Gastrocnemius medialis (tissue), 4 donors: ENCODE data around the gene PARG. TPM values are rescaled to one million over a fixed set of nuclear protein-coding genes. Genes with fewer than 3 reads are reported as not detected.

Source experiments
- ATAC-seq, 2 donors: fragments of 150-250 bp; one replicate each; pipeline ENCODE4 v1.9.1; 2016
- DNase-seq, 2 donors: peaks; one replicate each; pipeline ENCODE4 v3.0.0-alpha.2; 2019
- H3K27ac ChIP-seq, 4 donors: fragments of 200-600 bp; sonication (generic); 1 replicate in 1 of 4; 2 replicates in 3 of 4; pipeline ENCODE4 v1.5.1; 2016 to 2018; ENCODE audit warnings: mild to moderate bottlenecking in 2 of 4, moderate library complexity in 1 of 4
- H3K27me3 ChIP-seq, 3 donors: fragments of 200-600 bp; sonication (generic) in 2 of 3; 1 replicate in 1 of 3; 2 replicates in 2 of 3; pipeline versions ENCODE4 v1.5.1 to v1.6.0; 2016 to 2019; ENCODE audit warnings: mild to moderate bottlenecking in 1 of 3, moderate library complexity in 1 of 3
- H3K36me3 ChIP-seq, 2 donors: fragments of 200-600 bp; sonication (generic) in 1 of 2; one replicate each; pipeline ENCODE4 v1.5.1; 2017 to 2018
- H3K4me1 ChIP-seq, 2 donors: fragments of 200-600 bp; sonication (generic) in 1 of 2; one replicate each; pipeline ENCODE4 v1.5.1; 2016 to 2017; ENCODE audit warnings: mild to moderate bottlenecking in 2 of 2
- H3K4me3 ChIP-seq, 4 donors: fragments of 200-600 bp; sonication (generic) in 3 of 4; 1 replicate in 1 of 4; 2 replicates in 3 of 4; pipeline ENCODE4 v1.5.1; 2016 to 2019; ENCODE audit warnings: mild to moderate bottlenecking in 2 of 4
- H3K9me3 ChIP-seq, 3 donors: fragments of 200-600 bp; sonication (generic) in 2 of 3; 1 replicate in 1 of 3; 2 replicates in 2 of 3; pipeline ENCODE4 v1.5.1; 2016 to 2019
- CTCF ChIP-seq, 5 experiments: fragments of 450-650 bp in 3 of 5; fragments of 200-600 bp in 2 of 5; sonication (generic) in 2 of 5; IDR thresholded peaks in 4 of 5; conservative IDR thresholded peaks in 1 of 5; 1 replicate in 4 of 5; 2 replicates in 1 of 5; pipeline ENCODE4 v1.5.1; 2016 to 2019; ENCODE audit warnings: antibody characterized with exemption in 5 of 5, mild to moderate bottlenecking in 3 of 5, moderate library complexity in 3 of 5
- POLR2A ChIP-seq, 2 donors: fragments of 450-650 bp; IDR thresholded peaks; one replicate each; pipeline ENCODE4 v1.6.1; 2017; ENCODE audit warnings: antibody characterized with exemption in 2 of 2, mild to moderate bottlenecking in 2 of 2, moderate library complexity in 2 of 2
- in situ Hi-C, 4 donors: fragments of 200-750 bp; cut with MboI; loops; one replicate each; pipeline versions ENCODE4 v1.15.0 to v1.8.0; 2017; ENCODE audit warnings: low sequenced_read_pairs in 4 of 4
- intact Hi-C: fragments of 100-400 bp; cut with DNase I; formaldehyde crosslinking; loops from one replicate; pipeline ENCODE4 v1.15.1; 2023; ENCODE audit warnings: low total_unique reads
- total RNA-seq, 4 donors: library from RNA; depleted of rRNA; stranded (reverse); fragments of >200 nt; gene quantifications; one replicate each; pipeline versions ENCODE4 v1.1.0 to v1.2.3, GENCODE V29; 2016

The PARG gene
- total RNA-seq, 4 donors from 2014 or later: 14.3 to 18.9 (median 16.8) TPM

- no peaks in the 10 kb centered on the region for H3K4me1 ChIP-seq
- in situ Hi-C loops: no loop called here
- no peak overlapping the region for H3K4me3 ChIP-seq
- H3K9me3 ChIP-seq: no peaks in the 10 kb centered on the region
- H3K27me3 ChIP-seq: no peaks in the 10 kb centered on the region
- no peak for TF ChIP-seq CTCF (IDR thresholded peaks at IDR 0.05 in 4 of 5, conservative IDR thresholded peaks at IDR 0.05 in 1 of 5)
- no peak for TF ChIP-seq POLR2A (IDR thresholded peaks at IDR 0.05)
- intact Hi-C loops: no loop called here
- peaks cover 0 to 21% of the 10 kb centered on the region in 2 donors for H3K36me3 ChIP-seq
- ATAC-seq: no peak
- H3K27ac ChIP-seq: no peak overlapping the region
- DNase-seq: no peak
Measured at GRCh38 chr10:49830016-49830415, 111.8 kb downstream of the PARG start.

- DNase-seq: no peak
- H3K9me3 ChIP-seq: no peaks in the 10 kb centered on the region
- intact Hi-C loops: no loop called here
- peaks cover 0 to 18% of the 10 kb centered on the region in 2 donors for H3K36me3 ChIP-seq
- no peaks in the 10 kb centered on the region for H3K27me3 ChIP-seq
- H3K4me1 ChIP-seq: no peaks in the 10 kb centered on the region
- no peak for ATAC-seq
- in situ Hi-C loops: no loop called here
- H3K4me3 ChIP-seq: no peak overlapping the region
- no peak for TF ChIP-seq POLR2A (IDR thresholded peaks at IDR 0.05)
- no peak overlapping the region for H3K27ac ChIP-seq
Measured at GRCh38 chr10:49827297-49827696, 114.5 kb downstream of the PARG start.

- Histone ChIP-seq H3K4me1 (no peaks in the 10 kb centered on the region), H3K4me3 (no peak overlapping the region), H3K27ac (no peak overlapping the region), H3K27me3 (no peaks in the 10 kb centered on the region), H3K36me3 (peaks cover 0 to 24% of the 10 kb centered on the region in 2 donors), H3K9me3 (no peaks in the 10 kb centered on the region)
- no peak for ATAC-seq
- DNase-seq: no peak
- TF ChIP-seq CTCF (IDR thresholded peaks at IDR 0.05 in 4 of 5, conservative IDR thresholded peaks at IDR 0.05 in 1 of 5) (no peak), POLR2A (IDR thresholded peaks at IDR 0.05) (no peak)
- in situ Hi-C loops (no loop called here), intact Hi-C loops (no loop called here)
Measured at GRCh38 chr10:49819234-49819958, 122.4 kb downstream of the PARG start.

GRCh38 chr10:49817845-49818244, 124.0 kb downstream of the PARG start:
- TF ChIP-seq POLR2A (IDR thresholded peaks at IDR 0.05) (no peak), CTCF (IDR thresholded peaks at IDR 0.05 in 4 of 5, conservative IDR thresholded peaks at IDR 0.05 in 1 of 5) (no peak)
- Histone ChIP-seq H3K36me3 (peaks cover 0 to 24% of the 10 kb centered on the region in 2 donors), H3K4me3 (no peak overlapping the region), H3K4me1 (no peaks in the 10 kb centered on the region), H3K9me3 (no peaks in the 10 kb centered on the region), H3K27ac (peak overlapping the region in 1 of 4 donors; percentile 35), H3K27me3 (no peaks in the 10 kb centered on the region)
- in situ Hi-C loops: no loop called here
- ATAC-seq: peak in 1 of 2 donors; percentile 49
- DNase-seq: no peak
- intact Hi-C loops: no loop called here

- Histone ChIP-seq H3K27me3 (no peaks in the 10 kb centered on the region), H3K36me3 (no peaks in the 10 kb centered on the region), H3K27ac (no peak overlapping the region), H3K4me1 (no peaks in the 10 kb centered on the region), H3K9me3 (no peaks in the 10 kb centered on the region), H3K4me3 (no peak overlapping the region)
- intact Hi-C loops (no loop called here), in situ Hi-C loops (no loop called here)
- TF ChIP-seq POLR2A (IDR thresholded peaks at IDR 0.05) (no peak), CTCF (IDR thresholded peaks at IDR 0.05 in 4 of 5, conservative IDR thresholded peaks at IDR 0.05 in 1 of 5) (no peak)
- no peak for DNase-seq
- no peak for ATAC-seq
Measured at GRCh38 chr10:49803988-49804387, 137.8 kb downstream of the PARG start.
